ENCODE results near the gene VPS54. TPM values are rescaled to one million over a fixed set of nuclear protein-coding genes. Genes with fewer than 3 reads are reported as not detected.

Gene VPS54
- total RNA-seq, 2 experiments from 2014 or later: 15.2 to 16.0 TPM

DNA sequence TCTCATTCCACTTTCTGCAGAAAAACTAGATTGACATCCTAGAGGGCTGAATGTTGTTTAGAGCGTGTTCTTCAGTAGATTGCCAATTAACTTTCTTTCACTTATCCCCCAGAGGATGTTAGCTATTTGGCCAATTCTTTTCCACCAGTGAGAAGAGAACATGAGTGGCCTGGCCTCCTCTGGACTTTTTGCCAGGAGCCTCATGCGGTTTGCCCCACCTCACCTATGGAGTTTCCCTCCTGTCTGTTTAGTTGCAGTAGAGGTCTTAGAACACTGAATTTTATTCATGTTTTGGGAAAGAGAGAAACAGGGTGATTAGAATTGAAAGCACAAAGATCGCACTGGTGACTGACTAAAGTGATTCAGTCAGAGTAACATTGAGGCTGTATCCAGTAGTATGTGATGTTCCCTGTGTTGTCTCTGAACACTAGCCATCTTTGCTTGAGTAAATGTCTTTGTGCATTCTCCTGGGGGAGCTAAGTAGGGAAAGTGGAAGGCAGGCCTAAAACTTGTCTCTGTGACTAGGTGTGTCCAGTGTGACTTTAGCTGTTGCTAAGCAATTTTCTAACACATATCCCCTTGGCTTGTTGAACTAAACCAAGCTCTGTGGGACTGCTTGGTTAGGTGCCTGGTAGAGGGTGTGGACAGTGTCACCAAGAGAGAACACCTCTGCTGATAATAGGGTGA, 143.5 kb downstream of the VPS54 start:
- ATAC-seq (ENCODE audit: low read depth): no peak
- no peak overlapping the region for H3K4me3 Mint-ChIP-seq
- no peak overlapping the region for H3K27ac Mint-ChIP-seq
- peaks cover 60% of the 10 kb centered on the region for H3K36me3 Mint-ChIP-seq
- peaks cover 8% of the 10 kb centered on the region for H3K9me3 Mint-ChIP-seq
- DNase-seq: no peak
- POLR2A ChIA-PET: no interaction called here
- peaks cover 20% of the 10 kb centered on the region for H3K4me1 Mint-ChIP-seq
- no peaks in the 10 kb centered on the region for H3K27me3 Mint-ChIP-seq

- no peak overlapping the region for H3K27ac Mint-ChIP-seq
- H3K9me3 Mint-ChIP-seq: peaks cover 8% of the 10 kb centered on the region
- no peak for ATAC-seq (ENCODE audit: low read depth)
- POLR2A ChIA-PET: no interaction called here
- no peak overlapping the region for H3K4me3 Mint-ChIP-seq
- no peak for DNase-seq
- H3K27me3 Mint-ChIP-seq: no peaks in the 10 kb centered on the region
- H3K4me1 Mint-ChIP-seq: peaks cover 20% of the 10 kb centered on the region
- H3K36me3 Mint-ChIP-seq: peaks cover 62% of the 10 kb centered on the region
These were observed 144.1 kb downstream of the VPS54 start for GRCh38 chr2:63875131-63875527.

GRCh38 chr2:63874204-63875130, 144.8 kb downstream of the VPS54 start:
- no peak for ATAC-seq (ENCODE audit: low read depth)
- H3K27me3 Mint-ChIP-seq: no peaks in the 10 kb centered on the region
- peak overlapping the region; percentile 49 for H3K27ac Mint-ChIP-seq
- peaks cover 62% of the 10 kb centered on the region for H3K36me3 Mint-ChIP-seq
- DNase-seq: no peak
- H3K4me3 Mint-ChIP-seq: no peak overlapping the region
- H3K9me3 Mint-ChIP-seq: peaks cover 8% of the 10 kb centered on the region
- H3K4me1 Mint-ChIP-seq: peaks cover 20% of the 10 kb centered on the region
- POLR2A ChIA-PET: no interaction called here

DNA sequence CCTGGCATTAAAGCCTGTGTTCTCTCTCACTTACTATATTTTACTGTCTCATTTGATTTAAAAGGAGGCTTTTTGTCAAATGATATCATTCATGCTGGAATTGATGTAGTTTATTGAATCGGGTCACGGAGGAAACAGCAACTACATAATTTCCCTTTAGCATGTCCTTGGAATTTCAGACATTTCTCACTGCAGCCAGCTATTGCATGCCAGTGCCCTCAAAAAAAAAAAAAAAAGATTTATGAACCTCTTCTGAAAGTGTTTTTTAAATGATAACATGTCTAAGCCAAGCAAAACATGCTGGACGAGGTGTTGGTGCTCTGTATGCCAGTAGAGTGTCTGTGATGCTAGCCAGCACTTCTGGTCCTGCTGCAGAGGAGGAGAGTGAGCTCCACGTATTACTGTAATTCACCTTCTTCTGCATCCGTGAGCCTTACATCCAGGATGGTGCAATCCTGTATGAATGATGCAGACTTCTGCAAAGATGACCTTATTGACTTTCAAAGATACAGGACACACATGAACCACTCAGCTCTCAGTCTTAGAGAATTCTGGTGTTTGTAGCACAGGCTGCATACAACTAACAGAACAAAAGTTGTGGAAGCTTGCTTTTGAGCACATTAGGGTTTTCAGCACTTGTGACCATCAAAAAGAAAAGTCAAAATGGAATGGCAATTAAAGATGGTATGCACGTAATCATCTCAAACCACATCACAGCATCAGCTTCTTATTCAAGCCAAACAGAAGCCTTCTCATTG, 146.5 kb downstream of the VPS54 start:
- ATAC-seq (ENCODE audit: low read depth) (no peak), DNase-seq (no peak)
- POLR2A ChIA-PET: interaction anchor here (1.3 kb wide), 1 partner anchor 32 kb away, joined by 3 read pairs; no protein-coding TSS in a partner anchor
- Mint-ChIP-seq H3K36me3 (peaks cover 62% of the 10 kb centered on the region), H3K27me3 (no peaks in the 10 kb centered on the region), H3K4me1 (peaks cover 20% of the 10 kb centered on the region), H3K4me3 (no peak overlapping the region), H3K9me3 (peaks cover 8% of the 10 kb centered on the region), H3K27ac (no peak overlapping the region)

GRCh38 chr2:63871864-63872263, 147.4 kb downstream of the VPS54 start:
- Mint-ChIP-seq H3K4me1 (peaks cover 20% of the 10 kb centered on the region), H3K4me3 (no peak overlapping the region), H3K9me3 (peaks cover 8% of the 10 kb centered on the region), H3K27me3 (no peaks in the 10 kb centered on the region), H3K27ac (no peak overlapping the region), H3K36me3 (peaks cover 59% of the 10 kb centered on the region)
- DNase-seq (no peak), ATAC-seq (ENCODE audit: low read depth) (no peak)
- POLR2A ChIA-PET: no interaction called here

GRCh38 chr2:63870679-63871078, 148.5 kb downstream of the VPS54 start:
- Mint-ChIP-seq H3K36me3 (peaks cover 63% of the 10 kb centered on the region), H3K4me1 (peaks cover 24% of the 10 kb centered on the region), H3K9me3 (peaks cover 8% of the 10 kb centered on the region), H3K27ac (no peak overlapping the region), H3K27me3 (no peaks in the 10 kb centered on the region), H3K4me3 (no peak overlapping the region)
- DNase-seq (no peak), ATAC-seq (ENCODE audit: low read depth) (no peak)
- POLR2A ChIA-PET: no interaction called here

GRCh38 chr2:63866009-63866709, 153.1 kb downstream of the VPS54 start:
- Mint-ChIP-seq H3K36me3 (peaks cover 47% of the 10 kb centered on the region), H3K9me3 (no peaks in the 10 kb centered on the region), H3K4me1 (peaks cover 20% of the 10 kb centered on the region), H3K27me3 (no peaks in the 10 kb centered on the region), H3K27ac (peak overlapping the region; percentile 56), H3K4me3 (peak overlapping the region; percentile 27)
- ATAC-seq (ENCODE audit: low read depth) (peak; percentile 60), DNase-seq (no peak)
- POLR2A ChIA-PET: interaction anchor here (1.0 to 2.4 kb wide), 3 partner anchors 10 to 278 kb away, joined by 5 to 18 read pairs (median 5); partner anchors contain the start of genes MDH1, UGP2 and WDPCP

DNA sequence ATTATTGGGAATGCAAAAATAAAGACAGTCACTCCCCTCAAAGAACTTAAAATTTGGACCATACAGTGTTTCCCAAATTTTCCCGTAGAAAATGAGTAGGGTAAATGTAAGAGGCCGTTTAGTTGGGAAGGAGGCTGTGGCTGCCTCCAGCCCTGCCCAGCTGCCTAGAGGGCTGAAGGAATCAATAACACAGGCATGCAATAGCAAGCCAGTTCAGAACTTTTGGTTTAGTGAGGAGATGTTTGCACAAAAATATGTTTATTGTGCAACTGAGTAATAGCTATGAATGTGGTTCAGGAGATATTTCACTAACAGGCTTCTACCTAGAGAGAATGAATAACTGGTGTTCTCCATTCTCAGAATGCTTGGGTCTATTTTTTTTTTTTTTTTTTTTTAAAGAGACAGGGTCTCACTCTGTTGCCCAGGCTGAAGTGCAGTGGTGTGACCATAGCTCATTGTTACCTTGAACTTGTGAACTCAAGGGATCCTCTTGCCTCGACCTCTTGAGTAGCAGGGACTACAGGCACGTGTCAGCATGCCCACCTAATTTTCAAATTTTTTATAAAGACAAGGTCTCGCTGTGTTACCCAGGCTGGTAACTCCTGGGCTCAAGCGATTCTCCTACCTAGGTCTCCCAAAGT, 153.9 kb downstream of the VPS54 start:
- Mint-ChIP-seq H3K27ac (peak overlapping the region; percentile 13), H3K4me3 (no peak overlapping the region), H3K27me3 (no peaks in the 10 kb centered on the region), H3K9me3 (no peaks in the 10 kb centered on the region), H3K4me1 (peaks cover 22% of the 10 kb centered on the region), H3K36me3 (peaks cover 44% of the 10 kb centered on the region)
- DNase-seq (no peak), ATAC-seq (ENCODE audit: low read depth) (no peak)
- POLR2A ChIA-PET: interaction anchor here (0.7 to 2.4 kb wide), 4 partner anchors 9 to 557 kb away, joined by 5 to 18 read pairs (median 6); partner anchors contain the start of genes MDH1, UGP2 and WDPCP

- POLR2A ChIA-PET: interaction anchor here (0.5 to 1.0 kb wide), 2 partner anchors 8 to 22 kb away, joined by 5 read pairs; partner anchors contain the start of gene UGP2
- H3K4me1 Mint-ChIP-seq: peaks cover 22% of the 10 kb centered on the region
- no peak overlapping the region for H3K27ac Mint-ChIP-seq
- no peak for DNase-seq
- peaks cover 48% of the 10 kb centered on the region for H3K36me3 Mint-ChIP-seq
- H3K27me3 Mint-ChIP-seq: no peaks in the 10 kb centered on the region
- no peak overlapping the region for H3K4me3 Mint-ChIP-seq
- no peaks in the 10 kb centered on the region for H3K9me3 Mint-ChIP-seq
- ATAC-seq (ENCODE audit: low read depth): no peak
These were observed 155.5 kb downstream of the VPS54 start for GRCh38 chr2:63863707-63864106.

- DNase-seq (no peak), ATAC-seq (ENCODE audit: low read depth) (no peak)
- no peak overlapping the region for H3K27ac Mint-ChIP-seq
- peaks cover 46% of the 10 kb centered on the region for H3K36me3 Mint-ChIP-seq
- H3K27me3 Mint-ChIP-seq: no peaks in the 10 kb centered on the region
- H3K4me3 Mint-ChIP-seq: no peak overlapping the region
- POLR2A ChIA-PET: no interaction called here
- H3K4me1 Mint-ChIP-seq: peaks cover 25% of the 10 kb centered on the region
- H3K9me3 Mint-ChIP-seq: no peaks in the 10 kb centered on the region
These were observed 156.4 kb downstream of the VPS54 start for GRCh38 chr2:63862806-63863205.

GRCh38 chr2:63861220-63861822, 157.9 kb downstream of the VPS54 start:
- H3K9me3 Mint-ChIP-seq: no peaks in the 10 kb centered on the region
- H3K27ac Mint-ChIP-seq: no peak overlapping the region
- no peak overlapping the region for H3K4me3 Mint-ChIP-seq
- DNase-seq (peak; percentile 34), ATAC-seq (ENCODE audit: low read depth) (no peak)
- peaks cover 29% of the 10 kb centered on the region for H3K4me1 Mint-ChIP-seq
- no peaks in the 10 kb centered on the region for H3K27me3 Mint-ChIP-seq
- peaks cover 49% of the 10 kb centered on the region for H3K36me3 Mint-ChIP-seq
- POLR2A ChIA-PET: interaction anchor here (0.6 to 13.7 kb wide), 7 partner anchors 10 to 500 kb away, joined by 3 to 286 read pairs (median 4); partner anchors contain the start of genes MDH1, UGP2 and WDPCP

GRCh38 chr2:63858291-63858690, 160.9 kb downstream of the VPS54 start:
- Mint-ChIP-seq H3K36me3 (peaks cover 46% of the 10 kb centered on the region), H3K27ac (peak overlapping the region; percentile 22), H3K9me3 (no peaks in the 10 kb centered on the region), H3K4me3 (no peak overlapping the region), H3K27me3 (no peaks in the 10 kb centered on the region), H3K4me1 (peaks cover 43% of the 10 kb centered on the region)
- ATAC-seq (ENCODE audit: low read depth) (no peak), DNase-seq (no peak)
- POLR2A ChIA-PET: interaction anchor here (0.7 to 13.7 kb wide), 2 partner anchors 15 to 269 kb away, joined by 3 to 286 read pairs; partner anchors contain the start of genes MDH1 and UGP2

Measured in activated naive CD8-positive, alpha-beta T cell treated with anti-CD3 and anti-CD28 coated beads, Interleukin-2, amount 10 ng/mL, durations not matched to agents 7 days and 5 days (primary cell).